Prostate gland (tissue), 2 donors: ENCODE measurements around the gene PITPNB. TPM values are rescaled to one million over a fixed set of nuclear protein-coding genes. Genes with fewer than 3 reads are reported as not detected.
A peak's percentile ranks its signal among the peaks of the same experiment; 100 is the strongest.

Experiments used
- DNase-seq: peaks from one replicate; pipeline ENCODE4 v3.0.0-alpha.2; 2019; ENCODE audit warnings: low spot score
- H3K27ac ChIP-seq, 2 donors: fragments of 200-600 bp; sonication (generic); 2 replicates each; pipeline ENCODE4 v1.5.1; 2017 to 2019
- H3K27me3 ChIP-seq: fragments of 200-600 bp; sonication (generic); replicated peaks from 2 replicates; pipeline ENCODE4 v1.5.1; 2019; ENCODE audit not compliant: insufficient read depth
- H3K36me3 ChIP-seq, 2 donors: fragments of 200-600 bp; sonication (generic); 1 replicate in 1 of 2; 2 replicates in 1 of 2; pipeline versions ENCODE4 v1.5.1 to v1.8.1; 2017 to 2019
- H3K4me1 ChIP-seq: fragments of 200-600 bp; sonication (generic); replicated peaks from 2 replicates; pipeline ENCODE4 v1.5.1; 2019
- H3K4me3 ChIP-seq, 2 donors: fragments of 200-600 bp; sonication (generic); 2 replicates each; pipeline ENCODE4 v1.5.1; 2017 to 2019
- H3K9me3 ChIP-seq: fragments of 200-600 bp; sonication (generic); 2 replicates; pipeline ENCODE4 v1.5.1; 2017
- CTCF ChIP-seq, 4 experiments: fragments of 200-600 bp in 2 of 4; fragments of 450-650 bp in 2 of 4; sonication (generic) in 2 of 4; IDR thresholded peaks; 1 replicate in 3 of 4; 2 replicates in 1 of 4; pipeline ENCODE4 v1.5.1; 2016 to 2019; ENCODE audit warnings: antibody characterized with exemption in 4 of 4, mild to moderate bottlenecking in 2 of 4, moderate library complexity in 2 of 4
- POLR2A ChIP-seq: fragments of 450-650 bp; IDR thresholded peaks from one replicate; pipeline ENCODE4 v1.6.1; 2016; ENCODE audit warnings: antibody characterized with exemption, mild to moderate bottlenecking
- POLR2AphosphoS5 ChIP-seq: sonication (generic); formaldehyde crosslinking; IDR thresholded peaks from one replicate; pipeline ENCODE4 v1.6.1; 2017; ENCODE audit warnings: antibody characterized with exemption
- WGBS: methylation state at CpG from one replicate; pipeline ENCODE4 v1.1.5; 2018; 5-methylcytosine and 5-hydroxymethylcytosine counted together
- intact Hi-C: fragments of 100-400 bp; cut with DNase I; formaldehyde crosslinking; loops from one replicate; pipeline ENCODE4 v1.14.2; 2022
- total RNA-seq, 2 donors: library from RNA; depleted of rRNA; stranded (reverse); fragments of >200 nt; gene quantifications; one replicate each; pipeline ENCODE4 v1.1.0, GENCODE V29; 2016

Gene PITPNB
- total RNA-seq, 2 donors from 2014 or later, result 23.8 to 43.6 TPM

DNA sequence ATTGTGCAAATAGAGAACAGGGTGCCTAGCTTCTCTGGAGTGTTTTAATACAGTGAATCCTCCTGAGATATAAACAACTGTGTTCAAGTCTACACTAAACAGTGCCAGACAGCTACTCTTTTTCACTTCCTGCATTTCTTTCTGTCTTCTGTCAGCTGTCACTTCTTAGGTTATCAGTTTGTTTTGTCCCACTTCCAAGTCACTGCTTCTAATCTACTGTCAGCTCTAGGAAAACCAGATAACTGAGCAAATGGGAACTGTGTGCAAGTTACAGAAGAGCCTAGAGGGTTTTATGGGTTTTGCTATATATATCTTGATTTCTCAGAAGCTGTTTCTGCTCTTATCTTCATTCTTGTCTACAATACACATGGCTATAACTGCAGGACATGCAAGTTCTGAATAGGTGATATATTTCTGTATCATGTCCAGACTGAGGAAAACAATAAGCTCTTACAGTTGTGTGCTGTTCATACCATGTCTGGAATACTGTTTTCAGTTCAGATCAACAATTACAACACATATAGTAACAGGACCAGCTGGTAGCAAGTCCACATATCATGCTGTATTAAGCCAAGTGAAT is 5.8 kb downstream of the PITPNB start:
- no peaks in the 10 kb centered on the region for H3K36me3 ChIP-seq
- intact Hi-C loops, result no loop called here
- H3K4me1 ChIP-seq, result no peaks in the 10 kb centered on the region
- no peak overlapping the region for H3K4me3 ChIP-seq
- DNase-seq, result no peak
- H3K27ac ChIP-seq, result no peak overlapping the region
- no peaks in the 10 kb centered on the region for H3K27me3 ChIP-seq
- no peaks in the 10 kb centered on the region for H3K9me3 ChIP-seq
- TF ChIP-seq POLR2AphosphoS5, result peak; percentile 28
- TF ChIP-seq POLR2A, result no peak

GRCh38 chr22:27912101-27912500 is 7.0 kb downstream of the PITPNB start:
- DNase-seq, result no peak
- no peaks in the 10 kb centered on the region for H3K36me3 ChIP-seq
- intact Hi-C loops, result no loop called here
- H3K4me1 ChIP-seq, result no peaks in the 10 kb centered on the region
- H3K4me3 ChIP-seq, result no peak overlapping the region
- no peaks in the 10 kb centered on the region for H3K27me3 ChIP-seq
- H3K27ac ChIP-seq, result no peak overlapping the region
- H3K9me3 ChIP-seq, result no peaks in the 10 kb centered on the region
- TF ChIP-seq CTCF (IDR thresholded peaks at IDR 0.05) (no peak), POLR2AphosphoS5 (no peak), POLR2A (no peak)

- 93% methylated on average over 1 of the region's 1 CpG for WGBS
- intact Hi-C loops, result no loop called here
- no peak for DNase-seq
- H3K27me3 ChIP-seq, result no peaks in the 10 kb centered on the region
- no peak for TF ChIP-seq POLR2AphosphoS5
- TF ChIP-seq CTCF (IDR thresholded peaks at IDR 0.05), result no peak
- H3K36me3 ChIP-seq, result no peaks in the 10 kb centered on the region
- no peak overlapping the region for H3K27ac ChIP-seq
- no peaks in the 10 kb centered on the region for H3K4me1 ChIP-seq
- H3K4me3 ChIP-seq, result no peak overlapping the region
- H3K9me3 ChIP-seq, result no peaks in the 10 kb centered on the region
Measured at GRCh38 chr22:27911330-27911729, 7.7 kb downstream of the PITPNB start.

- H3K27me3 ChIP-seq, result no peaks in the 10 kb centered on the region
- H3K27ac ChIP-seq, result no peak overlapping the region
- TF ChIP-seq CTCF (IDR thresholded peaks at IDR 0.05) (no peak), POLR2AphosphoS5 (no peak), POLR2A (no peak)
- H3K36me3 ChIP-seq, result no peaks in the 10 kb centered on the region
- no peak for DNase-seq
- WGBS, result 74% methylated on average over 2 of the region's 2 CpGs
- no peak overlapping the region for H3K4me3 ChIP-seq
- no peaks in the 10 kb centered on the region for H3K9me3 ChIP-seq
- H3K4me1 ChIP-seq, result no peaks in the 10 kb centered on the region
- intact Hi-C loops, result no loop called here
Measured at GRCh38 chr22:27906241-27906640, 12.8 kb downstream of the PITPNB start.

DNA sequence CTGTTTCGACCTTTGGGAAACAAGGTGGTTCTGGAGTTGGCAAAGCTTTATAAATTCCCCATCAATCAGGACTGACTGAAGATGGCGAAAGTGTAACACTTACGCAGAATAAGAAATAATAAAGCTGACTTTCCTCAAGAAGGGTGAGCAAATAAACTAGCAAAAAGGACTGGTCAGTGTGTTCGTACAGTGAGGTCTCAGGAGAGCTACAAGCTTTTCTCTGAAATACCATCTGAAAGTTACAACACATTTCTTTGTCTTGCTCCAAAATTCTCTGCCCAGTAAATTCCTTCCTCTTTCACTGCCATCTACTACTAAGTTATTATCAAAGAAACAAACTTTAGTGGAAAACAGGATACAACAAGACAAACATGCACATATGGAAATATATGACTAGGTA is 13.4 kb downstream of the PITPNB start:
- Histone ChIP-seq H3K9me3 (no peaks in the 10 kb centered on the region), H3K4me3 (no peak overlapping the region), H3K36me3 (no peaks in the 10 kb centered on the region), H3K27me3 (no peaks in the 10 kb centered on the region), H3K4me1 (no peaks in the 10 kb centered on the region), H3K27ac (no peak overlapping the region)
- no peak for DNase-seq
- intact Hi-C loops, result no loop called here
- TF ChIP-seq POLR2A, result no peak
- no peak for TF ChIP-seq POLR2AphosphoS5
- no peak for TF ChIP-seq CTCF (IDR thresholded peaks at IDR 0.05)
- WGBS, result 78% methylated on average over 4 of the region's 4 CpGs
